Lower lobe of right lung (tissue), 2 donors: ENCODE data around the gene USP47. TPM values are rescaled to one million over a fixed set of nuclear protein-coding genes. Genes with fewer than 3 reads are reported as not detected.
A peak's percentile ranks its signal among the peaks of the same experiment; 100 is the strongest.

Source experiments
- ATAC-seq, 2 donors: fragments of 200-7000 bp; cut with Tn5 transposase; one replicate each; pipeline ENCODE4 v1.9.1; 2020 to 2022; ENCODE audit warnings: mild to moderate bottlenecking in 2 of 2, moderate library complexity in 2 of 2
- DNase-seq: peaks from one replicate; pipeline ENCODE4 v3.0.0-alpha.2; 2020
- H3K27ac ChIP-seq: fragments of 200-600 bp; one replicate; pipeline ENCODE4 v1.8.0; 2022
- H3K27me3 ChIP-seq: fragments of 200-600 bp; one replicate; pipeline ENCODE4 v1.8.0; 2022; ENCODE audit warnings: low read depth
- H3K36me3 ChIP-seq: fragments of 200-600 bp; one replicate; pipeline ENCODE4 v1.8.0; 2022; ENCODE audit warnings: mild to moderate bottlenecking
- H3K4me1 ChIP-seq: fragments of 200-600 bp; one replicate; pipeline ENCODE4 v1.8.0; 2022
- H3K4me3 ChIP-seq: fragments of 200-600 bp; one replicate; pipeline ENCODE4 v1.8.0; 2022; ENCODE audit warnings: mild to moderate bottlenecking
- H3K9me3 ChIP-seq: fragments of 200-600 bp; one replicate; pipeline ENCODE4 v1.8.0; 2022
- intact Hi-C: fragments of 100-400 bp; cut with DNase I; formaldehyde crosslinking; loops from one replicate; pipeline ENCODE4 v1.11.0; 2022
- total RNA-seq: library from RNA; stranded (reverse); fragmentation: NEBNext Ultra II Directional; extraction: Animal tissue kit (Norgen Biotek cat#: 25700); gene quantifications from one replicate; pipeline ENCODE4 v1.2.1, GENCODE V29; 2021
- TF ChIP-seq, protein P1 (sequence below): fragments of 200-600 bp; IDR thresholded peaks from one replicate; pipeline ENCODE4 v1.8.0; 2022; ENCODE audit warnings: antibody characterized with exemption, mild to moderate bottlenecking
- donor health status: DM: no; HTN: yes; CAD: no; lungs with severe emphysema.

USP47 gene
- total RNA-seq, 1 donor from 2014 or later = 45.2 TPM

DNA sequence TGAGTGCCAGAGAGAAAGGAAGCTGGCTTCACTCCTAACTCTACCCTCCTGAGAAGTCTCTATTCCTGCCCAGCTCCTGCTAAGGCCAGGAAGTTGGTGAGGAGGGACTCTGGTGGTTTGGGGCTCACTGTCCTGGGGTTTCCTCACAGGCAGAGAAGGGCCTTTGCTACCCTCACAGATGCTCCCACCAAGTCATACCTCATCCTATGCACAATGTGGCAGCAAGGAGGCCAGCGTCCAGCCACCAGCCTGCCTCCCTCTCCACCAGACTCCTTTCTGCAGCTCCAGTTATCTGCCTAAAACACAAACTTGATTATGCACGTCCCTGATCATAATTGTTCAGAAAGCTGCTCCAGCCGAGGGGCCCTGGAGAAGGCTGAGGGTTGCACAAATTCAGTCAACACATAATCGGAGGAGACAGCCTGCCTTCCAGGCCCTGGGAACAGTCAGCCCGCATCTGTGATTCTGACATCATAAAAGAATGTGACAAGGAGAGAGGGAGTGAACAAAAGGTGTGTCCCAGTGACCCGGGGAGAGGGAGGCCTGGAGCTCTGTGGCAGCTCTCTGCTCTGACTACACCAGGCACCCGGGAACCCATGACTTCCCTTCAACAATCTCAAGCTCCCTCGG is 137.8 kb downstream of the USP47 start:
- H3K36me3 ChIP-seq = no peaks in the 10 kb centered on the region
- no peak overlapping the region for H3K4me3 ChIP-seq
- peaks cover 51% of the 10 kb centered on the region for H3K4me1 ChIP-seq
- intact Hi-C loops = no loop called here
- H3K27me3 ChIP-seq = no peaks in the 10 kb centered on the region
- DNase-seq (no peak), ATAC-seq (peak; percentile 65 to 81)
- H3K27ac ChIP-seq = peak overlapping the region; percentile 80
- no peaks in the 10 kb centered on the region for H3K9me3 ChIP-seq
- TF ChIP-seq, protein P1, sequence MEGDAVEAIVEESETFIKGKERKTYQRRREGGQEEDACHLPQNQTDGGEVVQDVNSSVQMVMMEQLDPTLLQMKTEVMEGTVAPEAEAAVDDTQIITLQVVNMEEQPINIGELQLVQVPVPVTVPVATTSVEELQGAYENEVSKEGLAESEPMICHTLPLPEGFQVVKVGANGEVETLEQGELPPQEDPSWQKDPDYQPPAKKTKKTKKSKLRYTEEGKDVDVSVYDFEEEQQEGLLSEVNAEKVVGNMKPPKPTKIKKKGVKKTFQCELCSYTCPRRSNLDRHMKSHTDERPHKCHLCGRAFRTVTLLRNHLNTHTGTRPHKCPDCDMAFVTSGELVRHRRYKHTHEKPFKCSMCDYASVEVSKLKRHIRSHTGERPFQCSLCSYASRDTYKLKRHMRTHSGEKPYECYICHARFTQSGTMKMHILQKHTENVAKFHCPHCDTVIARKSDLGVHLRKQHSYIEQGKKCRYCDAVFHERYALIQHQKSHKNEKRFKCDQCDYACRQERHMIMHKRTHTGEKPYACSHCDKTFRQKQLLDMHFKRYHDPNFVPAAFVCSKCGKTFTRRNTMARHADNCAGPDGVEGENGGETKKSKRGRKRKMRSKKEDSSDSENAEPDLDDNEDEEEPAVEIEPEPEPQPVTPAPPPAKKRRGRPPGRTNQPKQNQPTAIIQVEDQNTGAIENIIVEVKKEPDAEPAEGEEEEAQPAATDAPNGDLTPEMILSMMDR = no peak

DNA sequence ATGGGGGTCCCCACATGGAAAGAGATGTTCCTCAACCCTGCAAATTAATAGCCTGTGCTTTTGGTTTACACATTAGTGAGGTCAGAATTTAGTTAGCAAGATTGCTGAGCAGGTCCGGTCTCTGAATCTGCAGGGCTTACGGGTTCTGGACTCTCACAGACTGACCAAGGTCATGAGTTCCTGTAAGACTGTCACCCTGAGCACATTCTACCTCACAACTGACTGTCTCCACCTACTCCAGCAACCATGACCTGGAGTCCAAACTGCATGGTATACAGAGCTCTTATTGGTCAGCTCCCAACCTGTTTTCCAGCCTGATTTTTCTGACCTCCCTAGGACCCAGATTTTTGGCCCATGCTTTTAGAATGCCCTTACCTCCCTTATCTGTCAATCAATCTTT is 138.4 kb downstream of the USP47 start:
- intact Hi-C loops = no loop called here
- Histone ChIP-seq H3K27me3 (no peaks in the 10 kb centered on the region), H3K36me3 (no peaks in the 10 kb centered on the region), H3K4me1 (peaks cover 51% of the 10 kb centered on the region), H3K4me3 (no peak overlapping the region), H3K27ac (peak overlapping the region; percentile 80), H3K9me3 (no peaks in the 10 kb centered on the region)
- TF ChIP-seq, protein P1 = no peak
- ATAC-seq (no peak), DNase-seq (no peak)

DNA sequence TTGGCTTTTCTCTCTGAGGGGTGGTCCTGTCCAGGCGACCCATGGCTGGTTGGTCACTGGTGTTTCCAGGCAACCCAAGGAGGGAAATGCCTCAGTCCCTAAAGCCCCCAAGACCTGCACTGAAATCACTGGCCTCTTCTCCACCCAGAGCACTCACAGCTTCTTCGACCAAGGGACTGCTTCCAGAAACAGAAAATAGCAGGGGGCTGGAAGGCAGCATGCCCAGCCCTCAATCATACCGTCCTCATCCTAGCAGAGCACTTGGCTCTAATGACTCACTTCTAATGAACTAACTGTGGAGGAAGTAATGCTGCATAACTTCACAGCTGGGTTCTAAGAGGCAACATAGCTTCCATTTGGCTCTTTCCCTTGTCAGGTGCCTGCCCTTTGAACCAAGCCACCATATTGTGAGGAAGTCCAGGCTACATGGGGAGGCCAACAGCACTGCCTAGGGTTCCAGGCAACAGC is 139.1 kb downstream of the USP47 start:
- peaks cover 49% of the 10 kb centered on the region for H3K4me1 ChIP-seq
- no peak for DNase-seq
- intact Hi-C loops = no loop called here
- no peak overlapping the region for H3K4me3 ChIP-seq
- no peaks in the 10 kb centered on the region for H3K9me3 ChIP-seq
- H3K27ac ChIP-seq = no peak overlapping the region
- no peak for ATAC-seq
- H3K27me3 ChIP-seq = no peaks in the 10 kb centered on the region
- TF ChIP-seq, protein P1 = no peak
- H3K36me3 ChIP-seq = no peaks in the 10 kb centered on the region

DNA sequence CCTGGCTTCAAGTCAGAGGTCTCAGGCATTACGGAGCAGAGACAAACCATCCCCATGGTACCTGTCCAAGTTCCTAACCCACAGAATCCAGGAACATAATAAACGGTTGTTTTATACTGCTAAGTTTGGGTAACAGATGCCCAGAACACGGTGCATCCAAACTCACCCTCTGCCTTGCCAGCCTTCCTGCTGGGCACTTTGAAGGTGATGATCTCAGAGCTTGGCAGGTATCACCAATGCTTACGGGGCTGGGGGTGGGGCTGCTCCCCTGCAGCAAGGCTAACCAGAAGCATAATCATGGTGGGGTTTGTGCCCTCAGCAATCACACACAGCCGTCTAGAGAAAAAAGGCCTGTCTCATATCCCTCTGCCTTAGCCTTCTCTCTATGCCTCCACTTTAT is 139.6 kb downstream of the USP47 start:
- DNase-seq (no peak), ATAC-seq (no peak)
- H3K9me3 ChIP-seq = no peaks in the 10 kb centered on the region
- H3K36me3 ChIP-seq = no peaks in the 10 kb centered on the region
- intact Hi-C loops = no loop called here
- TF ChIP-seq, protein P1 = no peak
- peaks cover 47% of the 10 kb centered on the region for H3K4me1 ChIP-seq
- no peak overlapping the region for H3K4me3 ChIP-seq
- no peak overlapping the region for H3K27ac ChIP-seq
- no peaks in the 10 kb centered on the region for H3K27me3 ChIP-seq

DNA sequence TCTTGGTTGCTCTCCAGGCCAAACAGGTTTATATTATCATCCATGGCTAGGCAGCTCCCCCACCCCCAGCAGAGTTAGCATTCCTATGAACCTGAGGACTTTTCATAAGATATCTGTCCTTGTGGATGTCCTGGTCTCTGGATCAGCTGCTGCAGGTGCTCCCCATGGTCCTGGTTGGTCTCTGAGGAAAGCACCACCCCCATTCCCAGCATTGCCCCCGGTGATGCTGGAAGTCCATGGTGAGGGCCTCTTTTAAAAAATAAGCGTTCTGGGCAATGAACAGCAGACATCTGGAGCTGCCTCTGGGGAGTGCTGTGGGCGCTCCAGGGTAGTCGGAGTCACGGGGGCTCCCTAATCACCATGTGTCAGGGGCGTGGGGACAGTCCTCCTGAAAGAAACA is 140.1 kb downstream of the USP47 start:
- no peaks in the 10 kb centered on the region for H3K9me3 ChIP-seq
- no peak overlapping the region for H3K4me3 ChIP-seq
- intact Hi-C loops = no loop called here
- TF ChIP-seq, protein P1 = no peak
- ATAC-seq (no peak), DNase-seq (no peak)
- H3K27me3 ChIP-seq = no peaks in the 10 kb centered on the region
- H3K4me1 ChIP-seq = peaks cover 43% of the 10 kb centered on the region
- no peaks in the 10 kb centered on the region for H3K36me3 ChIP-seq
- H3K27ac ChIP-seq = no peak overlapping the region
